K562 (cell line): ENCODE measurements around the gene POLR2M. TPM values are rescaled to one million over a fixed set of nuclear protein-coding genes. Genes with fewer than 3 reads are reported as not detected.

Experiments
- ATAC-seq: fragments of 200-7000 bp; cut with Tn5 transposase; 3 replicates; pipeline ENCODE4 v1.9.1; 2020; ENCODE audit warnings: moderate library complexity
- BruUV-seq: library from RNA; stranded (reverse); fragments of 400-500 nt; replicated peaks from 2 replicates; lab custom pipeline; 2021; lab: Mats Ljungman, UMichigan
- CTCF ChIA-PET: fragments of 300-600 bp; formaldehyde crosslinking; extraction: SDS; loops from one replicate; lab custom pipeline; 2021; ENCODE audit warnings: low intra/inter-chr PET ratio; lab: Yijun Ruan, JAX
- POLR2A ChIA-PET: fragments of 300-600, 350-650 bp; sonication (Branson Sonifier 250); formaldehyde crosslinking; extraction: SDS; loops from one replicate; lab custom pipeline; 2021; ENCODE audit warnings: antibody characterized with exemption, inconsistent platforms; lab: Yijun Ruan, JAX
- DNase-seq, 4 experiments: peaks; one replicate each; pipeline versions ENCODE4 v3.0.0 to v3.0.0-alpha.2; 2011 to 2018; ENCODE audit warnings: low spot score in 3 of 4, mixed read lengths in 3 of 4; ENCODE audit errors: extremely low read depth in 1 of 4
- FAIRE-seq: peaks from 2 replicates; lab custom pipeline; 2011; peaks lifted over from hg19 to GRCh38; lab: Jason Lieb, UNC
- H2AFZ ChIP-seq: 2 replicates; pipeline ENCODE4 v1.6.0; 2011; ENCODE audit warnings: low read depth, low read length, control low read depth, inconsistent platforms
- H3K27ac ChIP-seq: fragments of 200-600 bp; 3 replicates; pipeline ENCODE4 v1.8.0; 2011; ENCODE audit warnings: low read depth, mild to moderate bottlenecking, control low read depth, inconsistent platforms, low read length, moderate library complexity, mixed read lengths; ENCODE audit errors: extremely low read depth
- H3K27me3 ChIP-seq, 2 experiments: fragments of 300-600 bp in 1 of 2; 2 replicates in 1 of 2; 3 replicates in 1 of 2; pipeline versions ENCODE4 v1.6.0 to v1.8.0; 2011; ENCODE audit warnings: inconsistent platforms in 2 of 2, low read length in 2 of 2, mild to moderate bottlenecking in 1 of 2, mixed read lengths in 1 of 2, moderate library complexity in 1 of 2; ENCODE audit not compliant: control insufficient read depth in 2 of 2, insufficient read depth in 2 of 2
- H3K36me3 ChIP-seq: fragments of 300-600 bp; 3 replicates; pipeline ENCODE4 v1.8.0; 2011; ENCODE audit warnings: mild to moderate bottlenecking, low read length, inconsistent platforms; ENCODE audit not compliant: control insufficient read depth, insufficient read depth
- H3K4me1 ChIP-seq, 2 experiments: fragments of 200-600 bp in 1 of 2; replicated peaks in 1 of 2; 2 replicates in 1 of 2; 3 replicates in 1 of 2; pipeline versions ENCODE4 v1.5.1 to v1.8.0; 2011; ENCODE audit warnings: inconsistent platforms in 2 of 2, low read length in 2 of 2, mild to moderate bottlenecking in 1 of 2, mixed read lengths in 1 of 2, moderate library complexity in 1 of 2; ENCODE audit not compliant: control insufficient read depth in 2 of 2, insufficient read depth in 2 of 2
- H3K4me2 ChIP-seq: 2 replicates; pipeline ENCODE4 v1.6.1; 2011; ENCODE audit warnings: low read length, control low read depth, inconsistent platforms, mixed read lengths; ENCODE audit not compliant: insufficient read depth
- H3K4me3 ChIP-seq: fragments of 200-600 bp; sonication (generic), shearing (Covaris generic); 2 replicates; pipeline ENCODE4 v1.5.1; 2016; ENCODE audit warnings: control low read depth, inconsistent platforms
- H3K79me2 ChIP-seq: fragments of 200-600 bp; 3 replicates; pipeline ENCODE4 v1.8.0; 2011; ENCODE audit warnings: low read length, inconsistent platforms; ENCODE audit not compliant: control insufficient read depth, insufficient read depth
- H3K9ac ChIP-seq, 2 experiments: 2 replicates each; pipeline versions ENCODE4 v1.6.0 to v1.6.1; 2011; ENCODE audit warnings: low read depth in 2 of 2, low read length in 2 of 2, control low read depth in 1 of 2, inconsistent platforms in 1 of 2, mild to moderate bottlenecking in 1 of 2, mixed read lengths in 1 of 2; ENCODE audit not compliant: insufficient read depth in 1 of 2
- H3K9me1 ChIP-seq: one replicate; pipeline ENCODE4 v1.6.0; 2011; ENCODE audit warnings: inconsistent platforms, mild to moderate bottlenecking, low read length, moderate library complexity; ENCODE audit not compliant: control insufficient read depth, insufficient read depth
- H3K9me3 ChIP-seq: replicated peaks from 2 replicates; pipeline ENCODE4 v1.5.1; 2011; ENCODE audit warnings: low read depth, low read length, inconsistent platforms; ENCODE audit not compliant: control insufficient read depth, insufficient read depth
- H4K20me1 ChIP-seq: replicated peaks from 2 replicates; pipeline ENCODE4 v1.6.1; 2011; ENCODE audit warnings: low read length, inconsistent platforms, mixed read lengths; ENCODE audit not compliant: control insufficient read depth, insufficient read depth
- CHD4 ChIP-seq: fragments of 200-600 bp; sonication (generic); IDR thresholded peaks from 3 replicates; pipeline ENCODE4 v1.6.1; 2012; ENCODE audit warnings: low read depth, mild to moderate bottlenecking, mixed read lengths, low read length, inconsistent platforms; ENCODE audit not compliant: insufficient read depth, insufficient replicate concordance, poor library complexity, severe bottlenecking
- GTF2A2 ChIP-seq: IDR thresholded peaks from 2 replicates; pipeline ENCODE4 v1.6.1; 2016; ENCODE audit warnings: mild to moderate bottlenecking, missing genetic modification characterization, missing compliant biosample characterization
- HEY1 ChIP-seq: fragments of 250-450 bp; sonication (Bioruptor Pico); IDR thresholded peaks from 2 replicates; pipeline ENCODE4 v1.5.0; 2020; ENCODE audit warnings: mild to moderate bottlenecking, moderate library complexity, borderline replicate concordance
- IFI16 ChIP-seq: fragments of 250-450 bp; sonication (Bioruptor Pico); IDR thresholded peaks from 2 replicates; pipeline ENCODE4 v2.1.2; 2022; ENCODE audit warnings: mild to moderate bottlenecking, inconsistent platforms
- PCBP1 ChIP-seq: fragments of 200-400 bp; formaldehyde crosslinking; IDR thresholded peaks from 2 replicates; pipeline ENCODE4 v1.6.1; 2018; ENCODE audit warnings: mild to moderate bottlenecking, low read depth, low read length; ENCODE audit not compliant: poor library complexity, severe bottlenecking
- PHF20 ChIP-seq: fragments of 450-650 bp; IDR thresholded peaks from 2 replicates; pipeline ENCODE4 v1.6.1; 2018; ENCODE audit not compliant: partially characterized antibody
- PREB ChIP-seq: sonication (generic); formaldehyde crosslinking; IDR thresholded peaks from 2 replicates; pipeline ENCODE4 v1.8.1; 2023; ENCODE audit warnings: mild to moderate bottlenecking, missing genetic modification reagents
- RBM34 ChIP-seq: fragments of 200-400 bp; formaldehyde crosslinking; IDR thresholded peaks from 2 replicates; pipeline ENCODE4 v1.6.1; 2018; ENCODE audit warnings: low read length, borderline replicate concordance; ENCODE audit not compliant: insufficient read depth
- ZNF140 ChIP-seq: fragments of 250-450 bp; sonication (Bioruptor Pico); IDR thresholded peaks from 2 replicates; pipeline ENCODE4 v1.8.0; 2021; ENCODE audit warnings: moderate library complexity, mild to moderate bottlenecking, inconsistent platforms
- ZNF507 ChIP-seq: conservative IDR thresholded peaks from 2 replicates; pipeline ENCODE4 v1.6.1; 2017; ENCODE audit warnings: missing genetic modification characterization, missing compliant biosample characterization
- WGBS: fragments of 100-300 bp; shearing (Covaris generic); methylation state at CpG from one replicate; pipeline ENCODE4 v1.1.6; 2016; ENCODE audit warnings: low coverage, mixed read lengths; ENCODE audit not compliant: insufficient coverage; ENCODE audit errors: missing lambda C conversion rate; 5-methylcytosine and 5-hydroxymethylcytosine counted together
- in situ Hi-C: fragments of 300-500 bp; cut with MboI; formaldehyde crosslinking; loops from 4 replicates; pipeline ENCODE4 v1.15.0; 2018; ENCODE audit warnings: inconsistent platforms, mixed read lengths
- intact Hi-C: fragments of 100-400 bp; cut with micrococcal nuclease; formaldehyde crosslinking; loops from 2 replicates; pipeline ENCODE4 v1.14.2; 2022
- polyA plus RNA-seq, 8 experiments: library from polyadenylated mRNA; depleted of rRNA in 4 of 8; stranded (reverse) in 5 of 8; unstranded in 3 of 8; fragments of >200 nt; fragmentation: Nextera tagmentation in 2 of 8; fragmentation: Illumina TruSeq in 1 of 8; extraction: Ambion mirVana in 2 of 8; extraction: Trizol in 1 of 8; gene quantifications; 2 replicates each; pipeline versions ENCODE4 v1.2.1 to v1.2.3, GENCODE V29; 2011 to 2014; ENCODE audit warnings: inconsistent platforms in 1 of 8, missing spikeins in 1 of 8
- total RNA-seq, 7 experiments: library from RNA; depleted of rRNA in 6 of 7; stranded (reverse); fragments of >200 nt in 6 of 7; fragmentation: Illumina TruSeq in 2 of 7; extraction: Trizol in 2 of 7; gene quantifications; 2 replicates each; pipeline versions ENCODE4 v1.2.1 to v1.2.3, GENCODE V29; 2011 to 2021; ENCODE audit warnings: low replicate concordance in 1 of 7
- TF ChIP-seq, protein P1 (sequence below), 2 experiments: fragments of 450-650 bp; IDR thresholded peaks; 2 replicates each; pipeline ENCODE4 v1.6.1; 2016
- TF ChIP-seq, protein P2 (sequence below): sonication (generic); formaldehyde crosslinking; IDR thresholded peaks from 2 replicates; pipeline ENCODE4 v1.8.0; 2022; ENCODE audit warnings: mild to moderate bottlenecking, low read depth, missing genetic modification reagents
- TF ChIP-seq, protein P3 (sequence below): sonication (generic); formaldehyde crosslinking; IDR thresholded peaks from 2 replicates; pipeline ENCODE4 v1.8.0; 2022; ENCODE audit warnings: missing genetic modification reagents, mild to moderate bottlenecking, moderate library complexity, borderline replicate concordance
- TF ChIP-seq, protein P4 (sequence below): sonication (generic); formaldehyde crosslinking; IDR thresholded peaks from 2 replicates; pipeline ENCODE4 v1.8.1; 2023; ENCODE audit warnings: mild to moderate bottlenecking, missing genetic modification reagents

The POLR2M gene
- total and polyA plus RNA-seq, 9 of the 15 experiments (the other 6 are each of a cell fraction or from before 2014, with no cell fraction given), result 9.2 to 1,050 (median 43.0) TPM

DNA sequence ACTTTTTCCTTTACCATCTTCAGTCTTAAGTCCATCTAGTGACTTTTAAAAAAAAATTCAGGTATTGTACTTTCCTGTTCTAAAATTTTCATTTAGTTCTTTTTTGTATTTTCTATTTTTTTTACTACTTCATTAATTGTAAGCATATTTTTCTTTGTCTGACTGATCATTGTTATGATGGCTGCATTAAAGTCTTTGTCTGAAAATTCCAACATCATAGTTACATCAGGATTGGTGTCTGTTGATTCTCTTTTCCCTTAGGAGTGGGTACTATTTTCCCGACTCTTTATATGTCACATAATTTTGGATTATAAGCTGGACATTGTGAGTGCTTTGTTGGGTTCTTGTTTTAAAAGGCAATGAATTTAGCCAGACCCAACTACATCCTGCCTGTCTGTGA, 34.9 kb upstream of the POLR2M start:
- no peaks in the 10 kb centered on the region for H3K79me2 ChIP-seq
- no peaks in the 10 kb centered on the region for H4K20me1 ChIP-seq
- no peak overlapping the region for H3K27ac ChIP-seq
- no peak overlapping the region for H3K4me3 ChIP-seq
- H3K4me1 ChIP-seq, result no peaks in the 10 kb centered on the region
- ATAC-seq (no peak), FAIRE-seq (no peak), DNase-seq (no peak)
- no peaks in the 10 kb centered on the region for H3K9me3 ChIP-seq
- WGBS, result 7% methylated on average over 1 of the region's 1 CpG
- H3K36me3 ChIP-seq, result no peaks in the 10 kb centered on the region
- no peaks in the 10 kb centered on the region for H3K9me1 ChIP-seq
- H3K4me2 ChIP-seq, result no peak overlapping the region
- in situ Hi-C loops, result no loop called here
- H2AFZ ChIP-seq, result no peak overlapping the region
- H3K9ac ChIP-seq, result no peak overlapping the region
- ChIA-PET POLR2A (no interaction called here), CTCF (interaction anchor here (0.7 kb wide), 1 partner anchor 253 kb away, joined by 3 read pairs; no protein-coding TSS in a partner anchor)
- BruUV-seq, result no TSS peak
- intact Hi-C loops, result no loop called here
- H3K27me3 ChIP-seq, result peaks cover 20 to 22% of the 10 kb centered on the region in 2 experiments
- TF ChIP-seq CHD4, result no peak
- no peak for TF ChIP-seq GTF2A2
- TF ChIP-seq, protein P1, sequence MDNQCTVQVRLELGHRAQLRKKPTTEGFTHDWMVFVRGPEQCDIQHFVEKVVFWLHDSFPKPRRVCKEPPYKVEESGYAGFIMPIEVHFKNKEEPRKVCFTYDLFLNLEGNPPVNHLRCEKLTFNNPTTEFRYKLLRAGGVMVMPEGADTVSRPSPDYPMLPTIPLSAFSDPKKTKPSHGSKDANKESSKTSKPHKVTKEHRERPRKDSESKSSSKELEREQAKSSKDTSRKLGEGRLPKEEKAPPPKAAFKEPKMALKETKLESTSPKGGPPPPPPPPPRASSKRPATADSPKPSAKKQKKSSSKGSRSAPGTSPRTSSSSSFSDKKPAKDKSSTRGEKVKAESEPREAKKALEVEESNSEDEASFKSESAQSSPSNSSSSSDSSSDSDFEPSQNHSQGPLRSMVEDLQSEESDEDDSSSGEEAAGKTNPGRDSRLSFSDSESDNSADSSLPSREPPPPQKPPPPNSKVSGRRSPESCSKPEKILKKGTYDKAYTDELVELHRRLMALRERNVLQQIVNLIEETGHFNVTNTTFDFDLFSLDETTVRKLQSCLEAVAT (IDR thresholded peaks at IDR 0.05), result no peak
- no peak for TF ChIP-seq PHF20
- no peak for TF ChIP-seq ZNF507 (tag)
- TF ChIP-seq RBM34, result no peak
- no peak for TF ChIP-seq ZNF140 (CRISPR knock-in tag)
- TF ChIP-seq HEY1 (CRISPR knock-in tag), result no peak
- no peak for TF ChIP-seq PCBP1
- no peak for TF ChIP-seq PREB (CRISPR knock-in tag)
- TF ChIP-seq, protein P2, sequence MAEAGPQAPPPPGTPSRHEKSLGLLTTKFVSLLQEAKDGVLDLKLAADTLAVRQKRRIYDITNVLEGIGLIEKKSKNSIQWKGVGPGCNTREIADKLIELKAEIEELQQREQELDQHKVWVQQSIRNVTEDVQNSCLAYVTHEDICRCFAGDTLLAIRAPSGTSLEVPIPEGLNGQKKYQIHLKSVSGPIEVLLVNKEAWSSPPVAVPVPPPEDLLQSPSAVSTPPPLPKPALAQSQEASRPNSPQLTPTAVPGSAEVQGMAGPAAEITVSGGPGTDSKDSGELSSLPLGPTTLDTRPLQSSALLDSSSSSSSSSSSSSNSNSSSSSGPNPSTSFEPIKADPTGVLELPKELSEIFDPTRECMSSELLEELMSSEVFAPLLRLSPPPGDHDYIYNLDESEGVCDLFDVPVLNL (CRISPR knock-in tag), result no peak
- TF ChIP-seq IFI16, result no peak
- TF ChIP-seq, protein P3, sequence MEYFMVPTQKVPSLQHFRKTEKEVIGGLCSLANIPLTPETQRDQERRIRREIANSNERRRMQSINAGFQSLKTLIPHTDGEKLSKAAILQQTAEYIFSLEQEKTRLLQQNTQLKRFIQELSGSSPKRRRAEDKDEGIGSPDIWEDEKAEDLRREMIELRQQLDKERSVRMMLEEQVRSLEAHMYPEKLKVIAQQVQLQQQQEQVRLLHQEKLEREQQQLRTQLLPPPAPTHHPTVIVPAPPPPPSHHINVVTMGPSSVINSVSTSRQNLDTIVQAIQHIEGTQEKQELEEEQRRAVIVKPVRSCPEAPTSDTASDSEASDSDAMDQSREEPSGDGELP, result no peak
- TF ChIP-seq, protein P4, sequence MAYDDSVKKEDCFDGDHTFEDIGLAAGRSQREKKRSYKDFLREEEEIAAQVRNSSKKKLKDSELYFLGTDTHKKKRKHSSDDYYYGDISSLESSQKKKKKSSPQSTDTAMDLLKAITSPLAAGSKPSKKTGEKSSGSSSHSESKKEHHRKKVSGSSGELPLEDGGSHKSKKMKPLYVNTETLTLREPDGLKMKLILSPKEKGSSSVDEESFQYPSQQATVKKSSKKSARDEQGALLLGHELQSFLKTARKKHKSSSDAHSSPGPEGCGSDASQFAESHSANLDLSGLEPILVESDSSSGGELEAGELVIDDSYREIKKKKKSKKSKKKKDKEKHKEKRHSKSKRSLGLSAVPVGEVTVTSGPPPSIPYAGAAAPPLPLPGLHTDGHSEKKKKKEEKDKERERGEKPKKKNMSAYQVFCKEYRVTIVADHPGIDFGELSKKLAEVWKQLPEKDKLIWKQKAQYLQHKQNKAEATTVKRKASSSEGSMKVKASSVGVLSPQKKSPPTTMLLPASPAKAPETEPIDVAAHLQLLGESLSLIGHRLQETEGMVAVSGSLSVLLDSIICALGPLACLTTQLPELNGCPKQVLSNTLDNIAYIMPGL, result no peak
